Endothelial cell of umbilical vein (primary cell): ENCODE measurements around the gene HOXC5. TPM values are rescaled to one million over a fixed set of nuclear protein-coding genes. Genes with fewer than 3 reads are reported as not detected.

Experiments
- BruUV-seq: library from RNA; stranded (reverse); fragments of 400-500 nt; replicated peaks from 2 replicates; lab custom pipeline; 2021; lab: Mats Ljungman, UMichigan
- CTCF ChIA-PET: fragments of 300-600, 350-600 bp; sonication (Branson Sonifier 250); formaldehyde crosslinking; loops from one replicate; lab custom pipeline; 2021; ENCODE audit warnings: antibody characterized with exemption, inconsistent platforms; lab: Charles Lee
- POLR2A ChIA-PET: fragments of 300-600, 350-600 bp; sonication (Branson Sonifier 250); formaldehyde crosslinking; loops from one replicate; lab custom pipeline; 2021; ENCODE audit warnings: antibody characterized with exemption, inconsistent platforms; lab: Charles Lee
- DNase-seq: peaks from one replicate; pipeline ENCODE4 v3.0.0-alpha.2; 2011; ENCODE audit warnings: low read depth, low spot score
- FAIRE-seq: peaks from 2 replicates; lab custom pipeline; 2011; peaks lifted over from hg19 to GRCh38; lab: Jason Lieb, UNC
- H2AFZ ChIP-seq: 2 replicates; pipeline ENCODE4 v1.6.0; 2012; ENCODE audit warnings: low read depth, low read length, control low read depth, inconsistent platforms
- H3K27ac ChIP-seq: 2 replicates; pipeline ENCODE4 v1.5.1; 2011; ENCODE audit warnings: low read depth, mild to moderate bottlenecking, control low read depth, low read length, moderate library complexity; ENCODE audit not compliant: insufficient read depth
- H3K27me3 ChIP-seq, 2 experiments: 2 replicates each; pipeline versions ENCODE4 v1.6.0 to v1.6.1; 2011; ENCODE audit warnings: low read length in 2 of 2, mixed read lengths in 1 of 2; ENCODE audit not compliant: control insufficient read depth in 2 of 2, insufficient read depth in 2 of 2
- H3K36me3 ChIP-seq, 2 experiments: 2 replicates in 1 of 2; 3 replicates in 1 of 2; pipeline ENCODE4 v1.5.1; 2011; ENCODE audit warnings: low read length in 2 of 2, mild to moderate bottlenecking in 1 of 2, moderate library complexity in 1 of 2; ENCODE audit not compliant: control insufficient read depth in 2 of 2, insufficient read depth in 2 of 2; ENCODE audit errors: extremely low read depth in 1 of 2
- H3K4me1 ChIP-seq: 3 replicates; pipeline ENCODE4 v1.5.1; 2011; ENCODE audit warnings: mild to moderate bottlenecking, low read length; ENCODE audit not compliant: control insufficient read depth, insufficient read depth; ENCODE audit errors: extremely low read depth
- H3K4me2 ChIP-seq: 2 replicates; pipeline ENCODE4 v1.6.1; 2011; ENCODE audit warnings: low read length, control low read depth, mixed read lengths; ENCODE audit not compliant: insufficient read depth
- H3K4me3 ChIP-seq, 3 experiments: fragments of 200-600 bp in 1 of 3; sonication (generic), shearing (Covaris generic) in 1 of 3; replicated peaks in 1 of 3; 2 replicates each; pipeline ENCODE4 v1.5.1; 2011 to 2016; ENCODE audit warnings: control low read depth in 3 of 3, low read length in 3 of 3, mild to moderate bottlenecking in 2 of 3, inconsistent platforms in 1 of 3, low read depth in 1 of 3, moderate library complexity in 1 of 3; ENCODE audit not compliant: insufficient read depth in 1 of 3
- H3K79me2 ChIP-seq: 2 replicates; pipeline ENCODE4 v1.6.0; 2012; ENCODE audit warnings: low read length, inconsistent platforms; ENCODE audit not compliant: control insufficient read depth, insufficient read depth
- H3K9ac ChIP-seq: replicated peaks from 2 replicates; pipeline ENCODE3; 2011; ENCODE audit warnings: low read length, control low read depth; ENCODE audit not compliant: insufficient read depth; ENCODE audit errors: extremely low read depth
- H3K9me1 ChIP-seq: replicated peaks from 3 replicates; pipeline ENCODE4 v1.6.0; 2011; ENCODE audit warnings: mild to moderate bottlenecking, low read length; ENCODE audit not compliant: control insufficient read depth, insufficient read depth; ENCODE audit errors: extremely low read depth
- H3K9me3 ChIP-seq: replicated peaks from 2 replicates; pipeline ENCODE4 v1.5.1; 2012; ENCODE audit warnings: low read length, inconsistent platforms; ENCODE audit not compliant: control insufficient read depth, insufficient read depth
- H4K20me1 ChIP-seq: replicated peaks from 2 replicates; pipeline ENCODE3; 2011; ENCODE audit warnings: mild to moderate bottlenecking, low read length; ENCODE audit not compliant: control insufficient read depth, insufficient read depth; ENCODE audit errors: extremely low read depth
- CTCF ChIP-seq, 2 donors: IDR thresholded peaks; 1 replicate in 1 of 2; 2 replicates in 1 of 2; pipeline ENCODE4 v1.5.1; 2011; ENCODE audit warnings: low read length in 2 of 2, mild to moderate bottlenecking in 2 of 2, moderate library complexity in 2 of 2, control low read depth in 1 of 2, inconsistent platforms in 1 of 2, low read depth in 1 of 2; ENCODE audit not compliant: insufficient read depth in 1 of 2; ENCODE audit errors: extremely low read depth in 1 of 2
- EZH2 ChIP-seq: IDR thresholded peaks from 2 replicates; pipeline ENCODE4 v1.6.1; 2012; ENCODE audit warnings: borderline replicate concordance, low read depth, mild to moderate bottlenecking, moderate library complexity, low read length, inconsistent platforms; ENCODE audit not compliant: severe bottlenecking
- FOS ChIP-seq: IDR thresholded peaks from 2 replicates; pipeline ENCODE4 v1.6.1; 2011; ENCODE audit warnings: mild to moderate bottlenecking, low read length, moderate library complexity, borderline replicate concordance; ENCODE audit not compliant: insufficient read depth
- GATA2 ChIP-seq: IDR thresholded peaks from 2 replicates; pipeline ENCODE4 v1.7.0; 2011; ENCODE audit warnings: low read depth, mild to moderate bottlenecking, moderate library complexity, mixed read lengths, low read length; ENCODE audit not compliant: insufficient read length, insufficient read depth
- JUN ChIP-seq: IDR thresholded peaks from 2 replicates; pipeline ENCODE4 v1.6.1; 2011; ENCODE audit warnings: borderline replicate concordance, low read depth; ENCODE audit not compliant: insufficient read length, insufficient read depth
- MAX ChIP-seq: IDR thresholded peaks from 2 replicates; pipeline ENCODE4 v1.6.1; 2011; ENCODE audit not compliant: insufficient read depth, insufficient read length
- MYC ChIP-seq: IDR thresholded peaks from one replicate; pipeline ENCODE4 v1.6.1; 2011; ENCODE audit warnings: mild to moderate bottlenecking, low read depth, low read length
- POLR2AphosphoS5 ChIP-seq: IDR thresholded peaks from 2 replicates; pipeline ENCODE4 v1.6.1; 2012; ENCODE audit warnings: low read depth, mild to moderate bottlenecking, control low read depth, low read length, moderate library complexity; ENCODE audit not compliant: insufficient read depth
- dilution Hi-C: fragments of 300-500 bp; cut with MboI; formaldehyde crosslinking; loops from one replicate; pipeline ENCODE4 v1.15.0; 2019; ENCODE audit warnings: low sequenced_read_pairs; ENCODE audit not compliant: extremely low pct_ligation_motif_present
- intact Hi-C: fragments of 100-400 bp; cut with micrococcal nuclease; formaldehyde crosslinking; loops from one replicate; pipeline ENCODE4 v1.10.0; 2022
- polyA plus RNA-seq, 4 experiments: library from polyadenylated mRNA; depleted of rRNA in 3 of 4; stranded (reverse) in 3 of 4; unstranded in 1 of 4; fragments of >200 nt; gene quantifications; 2 replicates each; pipeline versions ENCODE4 v1.2.1 to v1.2.3, GENCODE V29; 2011 to 2012; ENCODE audit warnings: missing spikeins in 1 of 4
- total RNA-seq: library from RNA; stranded (reverse); gene quantifications from 2 replicates; pipeline ENCODE4 v1.2.3, GENCODE V29; 2021

Gene HOXC5
- total and polyA plus RNA-seq, 2 donors (not counting 3 experiments of a cell fraction or from before 2014, with no cell fraction given): not detected

GRCh38 chr12:54034785-54035310, 2.0 kb downstream of the HOXC5 start:
- dilution Hi-C loops (no loop called here), intact Hi-C loops (no loop called here)
- H3K79me2 ChIP-seq: no peaks in the 10 kb centered on the region
- H3K4me2 ChIP-seq: no peak overlapping the region
- H3K9me1 ChIP-seq: no peaks in the 10 kb centered on the region
- DNase-seq (no peak), FAIRE-seq (no peak)
- no peak overlapping the region for H3K4me3 ChIP-seq
- peaks cover 84 to 88% of the 10 kb centered on the region in 2 experiments for H3K27me3 ChIP-seq
- ChIA-PET CTCF (interaction anchor here (0.9 to 1.2 kb wide), 3 partner anchors 11 to 157 kb away, joined by 3 to 6 read pairs (median 5); no protein-coding TSS in a partner anchor), POLR2A (no interaction called here)
- H3K4me1 ChIP-seq: no peaks in the 10 kb centered on the region
- BruUV-seq: no TSS peak
- H3K27ac ChIP-seq: no peak overlapping the region
- no peaks in the 10 kb centered on the region for H4K20me1 ChIP-seq
- no peaks in the 10 kb centered on the region for H3K36me3 ChIP-seq
- no peak overlapping the region for H2AFZ ChIP-seq
- no peak overlapping the region for H3K9ac ChIP-seq
- peak; percentile 38 for TF ChIP-seq EZH2
- TF ChIP-seq MYC: no peak
- no peak for TF ChIP-seq FOS
- TF ChIP-seq MAX: no peak
- no peak for TF ChIP-seq JUN
- no peaks in the 10 kb centered on the region for H3K9me3 ChIP-seq

GRCh38 chr12:54035568-54036264, 2.9 kb downstream of the HOXC5 start:
- TF ChIP-seq MYC (no peak), POLR2AphosphoS5 (no peak), MAX (no peak), GATA2 (no peak), FOS (no peak), CTCF (IDR thresholded peaks at IDR 0.05; ENCODE audit: extremely low read depth in 1 of 2, insufficient read depth in 1 of 2, low read depth in 1 of 2, low read length in 2 of 2) (no peak)
- FAIRE-seq (no peak), DNase-seq (no peak)
- dilution Hi-C loops (no loop called here), intact Hi-C loops (no loop called here)
- no peaks in the 10 kb centered on the region for H3K9me3 ChIP-seq
- POLR2A ChIA-PET: no interaction called here
- H2AFZ ChIP-seq: no peak overlapping the region
- no peak overlapping the region for H3K27ac ChIP-seq
- H3K4me2 ChIP-seq: no peak overlapping the region
- H3K9ac ChIP-seq: no peak overlapping the region
- no peaks in the 10 kb centered on the region for H4K20me1 ChIP-seq
- H3K4me3 ChIP-seq: no peak overlapping the region
- H3K36me3 ChIP-seq: no peaks in the 10 kb centered on the region
- CTCF ChIA-PET: interaction anchor here (0.9 to 1.2 kb wide), 3 partner anchors 12 to 156 kb away, joined by 3 to 6 read pairs (median 5); no protein-coding TSS in a partner anchor
- no peaks in the 10 kb centered on the region for H3K4me1 ChIP-seq
- no TSS peak for BruUV-seq
- H3K27me3 ChIP-seq: peaks cover 84 to 86% of the 10 kb centered on the region in 2 experiments
- no peaks in the 10 kb centered on the region for H3K9me1 ChIP-seq
- H3K79me2 ChIP-seq: no peaks in the 10 kb centered on the region
